ENCODE data around the gene ENPP5. TPM values are rescaled to one million over a fixed set of nuclear protein-coding genes. Genes with fewer than 3 reads are reported as not detected.

Gene ENPP5
- total and polyA plus RNA-seq, 2 donors (not counting 1 experiment from before 2014, with no cell fraction given) = 0.13 to 1.0 TPM

DNA sequence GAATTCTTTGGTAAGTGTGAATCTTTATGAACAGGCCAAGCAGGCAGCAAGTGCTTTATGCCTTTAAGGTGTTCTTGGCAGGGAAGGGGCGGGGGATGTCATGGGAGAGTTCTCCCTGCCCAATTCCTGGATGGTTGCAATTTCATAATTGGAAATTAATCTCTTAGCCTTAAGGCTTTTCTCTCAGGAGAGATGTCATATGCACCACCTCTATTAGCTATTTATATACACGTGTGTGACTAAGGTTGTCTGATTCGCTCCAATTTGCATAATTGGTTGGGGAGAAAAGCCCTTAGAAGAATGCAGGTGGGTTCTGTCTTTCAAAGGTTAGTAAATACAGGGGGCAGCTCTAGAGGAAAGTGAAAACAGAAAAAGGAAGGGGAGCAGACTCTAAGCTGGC is 5.2 kb upstream of the ENPP5 start:
- H3K27ac ChIP-seq (ENCODE audit: low read length in 2 of 2) = no peak overlapping the region
- no peaks in the 10 kb centered on the region for H4K20me1 ChIP-seq (ENCODE audit: control insufficient read depth, insufficient read depth, low read length, poor library complexity, severe bottlenecking)
- CTCF ChIA-PET = no interaction called here
- no peak for ATAC-seq (ENCODE audit: low read depth)
- Mint-ChIP-seq H3K4me1 (peaks cover 10% of the 10 kb centered on the region), H3K4me3 (no peak overlapping the region), H3K27ac (no peak overlapping the region), H3K27me3 (peaks cover 10% of the 10 kb centered on the region), H3K9me3 (ENCODE audit: insufficient read depth) (no peaks in the 10 kb centered on the region)
- no peak overlapping the region for H3K4me3 ChIP-seq (ENCODE audit: control extremely low read depth in 1 of 5, extremely low read depth in 1 of 5, insufficient read depth in 1 of 5, low read depth in 2 of 5, low read length in 4 of 5)
- WGBS (ENCODE audit: insufficient coverage) = no CpG with 5 or more reads among the region's 3 CpGs
- no peaks in the 10 kb centered on the region for H3K9me3 ChIP-seq (ENCODE audit: control extremely low read depth in 1 of 3, control insufficient read depth in 2 of 3, insufficient read depth in 1 of 3, low read length in 2 of 3)
- no peak for DNase-seq
- H3K36me3 ChIP-seq (replicated peaks in 1 of 2; ENCODE audit: control extremely low read depth in 1 of 2, control insufficient read depth in 1 of 2, extremely low read depth in 1 of 2, insufficient read depth in 2 of 2, low read length in 1 of 2) = no peaks in the 10 kb centered on the region
- no peaks in the 10 kb centered on the region for H3K79me2 ChIP-seq (ENCODE audit: control insufficient read depth, insufficient read depth, low read length)
- H3K9ac ChIP-seq (ENCODE audit: low read length) = no peak overlapping the region
- no peak overlapping the region for H3K4me2 ChIP-seq (replicated peaks; ENCODE audit: low read depth, low read length, poor library complexity, severe bottlenecking)
- H2AFZ ChIP-seq (ENCODE audit: insufficient read depth, low read depth, low read length, poor library complexity, severe bottlenecking) = no peak overlapping the region
- H3K4me1 ChIP-seq (ENCODE audit: control insufficient read depth in 2 of 2, insufficient read depth in 2 of 2, low read length in 2 of 2) = peaks cover 7% of the 10 kb centered on the region in 2 donors
- intact Hi-C loops (cut with micrococcal nuclease) = no loop called here
- TF ChIP-seq, protein P1, sequence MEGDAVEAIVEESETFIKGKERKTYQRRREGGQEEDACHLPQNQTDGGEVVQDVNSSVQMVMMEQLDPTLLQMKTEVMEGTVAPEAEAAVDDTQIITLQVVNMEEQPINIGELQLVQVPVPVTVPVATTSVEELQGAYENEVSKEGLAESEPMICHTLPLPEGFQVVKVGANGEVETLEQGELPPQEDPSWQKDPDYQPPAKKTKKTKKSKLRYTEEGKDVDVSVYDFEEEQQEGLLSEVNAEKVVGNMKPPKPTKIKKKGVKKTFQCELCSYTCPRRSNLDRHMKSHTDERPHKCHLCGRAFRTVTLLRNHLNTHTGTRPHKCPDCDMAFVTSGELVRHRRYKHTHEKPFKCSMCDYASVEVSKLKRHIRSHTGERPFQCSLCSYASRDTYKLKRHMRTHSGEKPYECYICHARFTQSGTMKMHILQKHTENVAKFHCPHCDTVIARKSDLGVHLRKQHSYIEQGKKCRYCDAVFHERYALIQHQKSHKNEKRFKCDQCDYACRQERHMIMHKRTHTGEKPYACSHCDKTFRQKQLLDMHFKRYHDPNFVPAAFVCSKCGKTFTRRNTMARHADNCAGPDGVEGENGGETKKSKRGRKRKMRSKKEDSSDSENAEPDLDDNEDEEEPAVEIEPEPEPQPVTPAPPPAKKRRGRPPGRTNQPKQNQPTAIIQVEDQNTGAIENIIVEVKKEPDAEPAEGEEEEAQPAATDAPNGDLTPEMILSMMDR (IDR thresholded peaks at IDR 0.05) = no peak
- no peak for TF ChIP-seq EZH2 (IDR thresholded peaks at IDR 0.05; ENCODE audit: borderline replicate concordance, insufficient read depth, low read depth, low read length, poor library complexity, severe bottlenecking)
- peaks cover 0 to 7% (median 6%) of the 10 kb centered on the region in 4 experiments for H3K27me3 ChIP-seq (replicated peaks in 1 of 4; ENCODE audit: control extremely low read depth in 1 of 4, control insufficient read depth in 3 of 4, insufficient read depth in 4 of 4, low read length in 3 of 4)
- POLR2A ChIA-PET = no interaction called here

DNA sequence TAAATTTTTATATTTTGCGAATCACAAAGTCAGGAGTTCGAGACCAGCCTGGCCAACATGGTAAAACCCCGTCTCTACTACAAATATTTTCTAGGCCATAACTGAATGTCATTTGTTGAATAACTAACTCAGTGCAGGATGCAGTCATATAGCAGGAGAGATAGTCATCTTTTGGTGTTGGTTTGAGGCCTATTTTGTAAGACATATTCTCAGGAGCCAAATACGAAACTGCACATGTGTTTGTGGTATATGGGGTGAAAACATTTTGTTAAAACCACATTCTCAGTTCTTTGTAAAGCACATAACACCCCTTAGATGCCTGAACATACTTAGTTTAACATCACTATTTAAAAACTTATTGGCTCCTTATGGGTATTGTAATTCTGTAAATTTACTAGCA is 4.7 kb upstream of the ENPP5 start:
- ChIA-PET CTCF (no interaction called here), POLR2A (no interaction called here)
- no peaks in the 10 kb centered on the region for H3K9me3 ChIP-seq (ENCODE audit: control extremely low read depth in 1 of 3, control insufficient read depth in 2 of 3, insufficient read depth in 1 of 3, low read length in 2 of 3)
- H3K79me2 ChIP-seq (ENCODE audit: control insufficient read depth, insufficient read depth, low read length) = no peaks in the 10 kb centered on the region
- peaks cover 0 to 12% (median 8%) of the 10 kb centered on the region in 4 experiments for H3K27me3 ChIP-seq (replicated peaks in 1 of 4; ENCODE audit: control extremely low read depth in 1 of 4, control insufficient read depth in 3 of 4, insufficient read depth in 4 of 4, low read length in 3 of 4)
- Mint-ChIP-seq H3K27ac (no peak overlapping the region), H3K4me1 (peaks cover 14% of the 10 kb centered on the region), H3K9me3 (ENCODE audit: insufficient read depth) (no peaks in the 10 kb centered on the region), H3K27me3 (peaks cover 11% of the 10 kb centered on the region), H3K4me3 (no peak overlapping the region)
- no peaks in the 10 kb centered on the region for H3K36me3 ChIP-seq (replicated peaks in 1 of 2; ENCODE audit: control extremely low read depth in 1 of 2, control insufficient read depth in 1 of 2, extremely low read depth in 1 of 2, insufficient read depth in 2 of 2, low read length in 1 of 2)
- peaks cover 12% of the 10 kb centered on the region in 2 donors for H3K4me1 ChIP-seq (ENCODE audit: control insufficient read depth in 2 of 2, insufficient read depth in 2 of 2, low read length in 2 of 2)
- 100% methylated on average over 1 of the region's 4 CpGs for WGBS (ENCODE audit: insufficient coverage)
- H3K4me3 ChIP-seq (ENCODE audit: control extremely low read depth in 1 of 5, extremely low read depth in 1 of 5, insufficient read depth in 1 of 5, low read depth in 2 of 5, low read length in 4 of 5) = no peak overlapping the region
- H3K4me2 ChIP-seq (replicated peaks; ENCODE audit: low read depth, low read length, poor library complexity, severe bottlenecking) = no peak overlapping the region
- H3K9ac ChIP-seq (ENCODE audit: low read length) = no peak overlapping the region
- intact Hi-C loops (cut with micrococcal nuclease) = no loop called here
- H3K27ac ChIP-seq (ENCODE audit: low read length in 2 of 2) = no peak overlapping the region
- no peak overlapping the region for H2AFZ ChIP-seq (ENCODE audit: insufficient read depth, low read depth, low read length, poor library complexity, severe bottlenecking)
- ATAC-seq (ENCODE audit: low read depth) (no peak), DNase-seq (no peak)
- H4K20me1 ChIP-seq (ENCODE audit: control insufficient read depth, insufficient read depth, low read length, poor library complexity, severe bottlenecking) = no peaks in the 10 kb centered on the region
- TF ChIP-seq EZH2 (IDR thresholded peaks at IDR 0.05; ENCODE audit: borderline replicate concordance, insufficient read depth, low read depth, low read length, poor library complexity, severe bottlenecking) = no peak
- TF ChIP-seq, protein P1 (IDR thresholded peaks at IDR 0.05) = no peak

Measured in B cell (primary cell).